OCI-LY1 (cell line): Measurements from ENCODE around the gene TMPRSS11A.

Source experiments
- H2AFZ ChIP-seq: fragments of 200-600 bp; sonication (generic), shearing (Covaris generic); 2 replicates; pipeline ENCODE4 v1.6.0; 2014; ENCODE audit warnings: antibody characterized with exemption, mild to moderate bottlenecking, low read length
- H3F3A ChIP-seq: fragments of 200-600 bp; sonication (generic), shearing (Covaris generic); 2 replicates; pipeline ENCODE4 v1.6.0; 2014; ENCODE audit warnings: mild to moderate bottlenecking, antibody characterized with exemption, low read length, moderate library complexity; ENCODE audit not compliant: insufficient read depth
- H3K27ac ChIP-seq: fragments of 200-600 bp; sonication (generic); 2 replicates; pipeline ENCODE4 v1.5.1; 2014; ENCODE audit warnings: low read length, mixed run types, mild to moderate bottlenecking, low read depth; ENCODE audit not compliant: poor library complexity, severe bottlenecking
- H3K27me3 ChIP-seq: fragments of 200-600 bp; sonication (generic); 2 replicates; pipeline ENCODE4 v1.6.0; 2014; ENCODE audit warnings: antibody characterized with exemption, mild to moderate bottlenecking, low read length, moderate library complexity; ENCODE audit not compliant: insufficient read depth
- H3K36me3 ChIP-seq: fragments of 200-600 bp; sonication (generic); 2 replicates; pipeline ENCODE4 v1.6.1; 2014; ENCODE audit warnings: mild to moderate bottlenecking, antibody characterized with exemption, low read length, moderate library complexity, mixed read lengths; ENCODE audit not compliant: insufficient read depth
- H3K4me1 ChIP-seq: fragments of 200-600 bp; sonication (generic); 2 replicates; pipeline ENCODE4 v1.5.1; 2014; ENCODE audit warnings: mild to moderate bottlenecking, low read length, moderate library complexity; ENCODE audit not compliant: insufficient read depth, severe bottlenecking
- H3K4me2 ChIP-seq: fragments of 200-600 bp; sonication (generic), shearing (Covaris generic); 2 replicates; pipeline ENCODE4 v1.6.1; 2014; ENCODE audit warnings: low read length
- H3K4me3 ChIP-seq: fragments of 200-600 bp; sonication (generic); 2 replicates; pipeline ENCODE4 v1.5.1; 2014; ENCODE audit warnings: low read length, low read depth, mild to moderate bottlenecking, mixed read lengths; ENCODE audit not compliant: poor library complexity, severe bottlenecking
- H3K79me2 ChIP-seq: fragments of 200-600 bp; shearing (Covaris generic); 2 replicates; pipeline ENCODE4 v1.6.1; 2016; ENCODE audit warnings: mixed run types, low read length, mixed read lengths; ENCODE audit not compliant: insufficient read depth
- H3K9ac ChIP-seq: fragments of 200-600 bp; sonication (generic), shearing (Covaris generic); 2 replicates; pipeline ENCODE4 v1.6.1; 2014; ENCODE audit warnings: mild to moderate bottlenecking, low read length, mixed read lengths
- H3K9me2 ChIP-seq: fragments of 200-600 bp; sonication (generic), shearing (Covaris generic); 2 replicates; pipeline ENCODE4 v1.6.1; 2014; ENCODE audit warnings: low read depth, mild to moderate bottlenecking, low read length, mixed read lengths
- H3K9me3 ChIP-seq: fragments of 200-600 bp; shearing (Covaris generic); 2 replicates; pipeline ENCODE4 v1.6.1; 2014; ENCODE audit warnings: low read length, mixed read lengths
- H4K20me1 ChIP-seq: fragments of 200-600 bp; sonication (generic), shearing (Covaris generic); 2 replicates; pipeline ENCODE4 v1.6.0; 2016; ENCODE audit warnings: mild to moderate bottlenecking, low read length; ENCODE audit not compliant: insufficient read depth
- EZH2 ChIP-seq: fragments of 200-600 bp; sonication (generic), shearing (Covaris generic); IDR thresholded peaks from 2 replicates; pipeline ENCODE4 v1.8.0; 2017; ENCODE audit warnings: borderline replicate concordance, mixed run types, mild to moderate bottlenecking, antibody characterized with exemption, low read length, moderate library complexity, mixed read lengths
- TF ChIP-seq, protein P1 (sequence below): fragments of 200-600 bp; sonication (generic), shearing (Covaris generic); IDR thresholded peaks from 2 replicates; pipeline ENCODE4 v1.5.1; 2017; ENCODE audit warnings: mild to moderate bottlenecking, antibody characterized with exemption, low read length, moderate library complexity, mixed read lengths

The TMPRSS11A gene

GRCh38 chr4:67980512-67980911 lies 17.2 kb upstream of the TMPRSS11A start:
- Histone ChIP-seq H3K79me2 (no peaks in the 10 kb centered on the region), H3K9ac (no peak overlapping the region), H3K9me3 (no peaks in the 10 kb centered on the region), H3K4me2 (no peak overlapping the region), H3K27me3 (no peaks in the 10 kb centered on the region), H3K9me2 (no peaks in the 10 kb centered on the region), H4K20me1 (no peaks in the 10 kb centered on the region), H2AFZ (no peak overlapping the region), H3K4me3 (no peak overlapping the region), H3K36me3 (no peaks in the 10 kb centered on the region), H3K27ac (no peak overlapping the region), H3F3A (no peaks in the 10 kb centered on the region), H3K4me1 (no peaks in the 10 kb centered on the region)
- TF ChIP-seq, protein P1, sequence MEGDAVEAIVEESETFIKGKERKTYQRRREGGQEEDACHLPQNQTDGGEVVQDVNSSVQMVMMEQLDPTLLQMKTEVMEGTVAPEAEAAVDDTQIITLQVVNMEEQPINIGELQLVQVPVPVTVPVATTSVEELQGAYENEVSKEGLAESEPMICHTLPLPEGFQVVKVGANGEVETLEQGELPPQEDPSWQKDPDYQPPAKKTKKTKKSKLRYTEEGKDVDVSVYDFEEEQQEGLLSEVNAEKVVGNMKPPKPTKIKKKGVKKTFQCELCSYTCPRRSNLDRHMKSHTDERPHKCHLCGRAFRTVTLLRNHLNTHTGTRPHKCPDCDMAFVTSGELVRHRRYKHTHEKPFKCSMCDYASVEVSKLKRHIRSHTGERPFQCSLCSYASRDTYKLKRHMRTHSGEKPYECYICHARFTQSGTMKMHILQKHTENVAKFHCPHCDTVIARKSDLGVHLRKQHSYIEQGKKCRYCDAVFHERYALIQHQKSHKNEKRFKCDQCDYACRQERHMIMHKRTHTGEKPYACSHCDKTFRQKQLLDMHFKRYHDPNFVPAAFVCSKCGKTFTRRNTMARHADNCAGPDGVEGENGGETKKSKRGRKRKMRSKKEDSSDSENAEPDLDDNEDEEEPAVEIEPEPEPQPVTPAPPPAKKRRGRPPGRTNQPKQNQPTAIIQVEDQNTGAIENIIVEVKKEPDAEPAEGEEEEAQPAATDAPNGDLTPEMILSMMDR: no peak
- TF ChIP-seq EZH2: no peak

- no peaks in the 10 kb centered on the region for H3K9me3 ChIP-seq
- H2AFZ ChIP-seq: no peak overlapping the region
- TF ChIP-seq, protein P1: no peak
- no peak for TF ChIP-seq EZH2
- no peak overlapping the region for H3K9ac ChIP-seq
- no peaks in the 10 kb centered on the region for H3K27me3 ChIP-seq
- H3K27ac ChIP-seq: no peak overlapping the region
- no peaks in the 10 kb centered on the region for H3K9me2 ChIP-seq
- no peak overlapping the region for H3K4me2 ChIP-seq
- no peaks in the 10 kb centered on the region for H3K4me1 ChIP-seq
- H3K79me2 ChIP-seq: no peaks in the 10 kb centered on the region
- no peaks in the 10 kb centered on the region for H4K20me1 ChIP-seq
- H3F3A ChIP-seq: no peaks in the 10 kb centered on the region
- H3K4me3 ChIP-seq: no peak overlapping the region
- H3K36me3 ChIP-seq: no peaks in the 10 kb centered on the region
These were observed 10.3 kb upstream of the TMPRSS11A start for GRCh38 chr4:67973608-67974007.

DNA sequence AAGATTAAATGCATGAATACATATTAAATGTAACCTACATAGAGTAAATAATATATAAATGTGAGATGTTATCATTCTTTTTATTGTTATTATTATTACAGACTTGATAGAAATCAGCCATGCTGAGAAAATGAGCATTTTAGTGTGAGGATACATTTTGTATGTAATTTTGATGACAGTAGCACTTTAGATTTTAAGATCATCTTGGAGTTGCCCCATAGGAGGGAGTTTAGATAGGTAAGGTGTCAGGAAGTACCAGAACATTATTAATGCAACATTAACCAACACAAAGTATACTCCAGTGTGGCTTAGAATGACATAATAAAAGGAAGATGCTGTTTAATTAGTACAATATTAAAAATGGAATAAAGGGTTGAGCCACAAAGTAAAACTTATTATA lies 8.4 kb downstream of the TMPRSS11A start:
- Histone ChIP-seq H3K79me2 (no peaks in the 10 kb centered on the region), H3K27me3 (no peaks in the 10 kb centered on the region), H3K4me1 (no peaks in the 10 kb centered on the region), H3K4me3 (no peak overlapping the region), H3K36me3 (no peaks in the 10 kb centered on the region), H3K9me2 (no peaks in the 10 kb centered on the region), H3K4me2 (no peak overlapping the region), H3K27ac (no peak overlapping the region), H3F3A (no peaks in the 10 kb centered on the region), H3K9ac (no peak overlapping the region), H3K9me3 (no peaks in the 10 kb centered on the region), H4K20me1 (no peaks in the 10 kb centered on the region), H2AFZ (no peak overlapping the region)
- TF ChIP-seq, protein P1: no peak
- TF ChIP-seq EZH2: no peak
